ENCODE data around the gene PLXNA2.

The PLXNA2 gene

DNA sequence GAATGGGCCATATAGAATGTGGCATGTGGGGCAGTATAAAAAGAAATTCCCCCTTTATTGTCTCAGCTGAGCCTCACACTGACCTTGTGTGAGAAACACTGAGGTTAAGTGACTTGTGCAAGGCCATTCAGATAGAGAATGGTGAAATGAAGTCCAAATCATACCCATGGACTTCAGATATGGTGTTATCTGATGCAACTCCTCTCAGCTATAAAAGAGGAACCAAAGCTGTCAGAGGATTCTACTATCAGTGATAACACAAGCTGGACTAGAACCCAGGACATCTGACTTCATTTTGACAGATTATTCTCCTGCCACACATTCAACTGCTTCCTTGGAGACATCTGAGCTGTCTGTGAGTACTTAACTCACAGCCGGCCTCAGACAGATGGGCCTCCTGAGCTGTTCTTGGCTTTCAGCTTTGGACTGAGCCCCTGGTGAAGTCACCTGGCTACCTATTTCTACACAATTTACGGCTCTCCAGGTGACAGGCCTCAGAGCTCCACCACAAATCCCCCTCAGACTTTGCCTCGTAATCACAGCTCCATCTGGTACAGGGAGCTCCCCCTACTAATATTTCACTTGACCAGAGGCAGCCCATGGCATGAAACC lies 104.6 kb downstream of the PLXNA2 start:
- TF ChIP-seq, protein P1, sequence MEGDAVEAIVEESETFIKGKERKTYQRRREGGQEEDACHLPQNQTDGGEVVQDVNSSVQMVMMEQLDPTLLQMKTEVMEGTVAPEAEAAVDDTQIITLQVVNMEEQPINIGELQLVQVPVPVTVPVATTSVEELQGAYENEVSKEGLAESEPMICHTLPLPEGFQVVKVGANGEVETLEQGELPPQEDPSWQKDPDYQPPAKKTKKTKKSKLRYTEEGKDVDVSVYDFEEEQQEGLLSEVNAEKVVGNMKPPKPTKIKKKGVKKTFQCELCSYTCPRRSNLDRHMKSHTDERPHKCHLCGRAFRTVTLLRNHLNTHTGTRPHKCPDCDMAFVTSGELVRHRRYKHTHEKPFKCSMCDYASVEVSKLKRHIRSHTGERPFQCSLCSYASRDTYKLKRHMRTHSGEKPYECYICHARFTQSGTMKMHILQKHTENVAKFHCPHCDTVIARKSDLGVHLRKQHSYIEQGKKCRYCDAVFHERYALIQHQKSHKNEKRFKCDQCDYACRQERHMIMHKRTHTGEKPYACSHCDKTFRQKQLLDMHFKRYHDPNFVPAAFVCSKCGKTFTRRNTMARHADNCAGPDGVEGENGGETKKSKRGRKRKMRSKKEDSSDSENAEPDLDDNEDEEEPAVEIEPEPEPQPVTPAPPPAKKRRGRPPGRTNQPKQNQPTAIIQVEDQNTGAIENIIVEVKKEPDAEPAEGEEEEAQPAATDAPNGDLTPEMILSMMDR (IDR thresholded peaks at IDR 0.05; ENCODE audit: unreplicated experiment in 3 of 3): no peak
- Mint-ChIP-seq H3K4me3 (no peak overlapping the region), H3K9me3 (no peaks in the 10 kb centered on the region), H3K27me3 (ENCODE audit: low read depth) (no peaks in the 10 kb centered on the region), H3K27ac (peak overlapping the region in 2 of 3 experiments; percentile 95 to 97), H3K4me1 (peaks cover 83% of the 10 kb centered on the region), H3K36me3 (ENCODE audit: low read depth) (peaks cover 11% of the 10 kb centered on the region)

DNA sequence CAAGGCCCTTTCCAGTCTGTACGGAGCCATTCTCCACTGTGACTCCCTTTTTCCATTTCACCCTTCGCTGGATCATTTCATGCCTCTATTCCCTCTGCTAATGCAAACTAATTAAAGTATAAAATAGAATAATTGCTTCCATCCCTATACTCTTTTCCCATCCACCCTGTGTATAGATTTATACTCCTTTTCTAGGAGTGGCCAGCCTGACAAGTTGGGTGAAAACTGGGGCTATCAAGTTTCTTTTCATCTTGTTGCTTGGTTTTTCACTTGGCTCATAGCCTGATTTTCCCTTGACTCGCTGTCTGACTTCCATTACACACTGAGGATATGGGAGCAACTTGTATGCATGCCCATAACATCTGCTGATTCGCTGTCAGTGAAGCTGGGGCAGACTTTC lies 107.0 kb downstream of the PLXNA2 start:
- TF ChIP-seq, protein P1 (IDR thresholded peaks at IDR 0.05; ENCODE audit: unreplicated experiment in 3 of 3): no peak
- H3K27ac Mint-ChIP-seq: peak overlapping the region; percentile 45 to 90 (median 51)
- peak overlapping the region in 1 of 3 experiments; percentile 19 for H3K4me3 Mint-ChIP-seq
- H3K9me3 Mint-ChIP-seq: no peaks in the 10 kb centered on the region
- H3K27me3 Mint-ChIP-seq (ENCODE audit: low read depth): peaks cover 3% of the 10 kb centered on the region
- H3K36me3 Mint-ChIP-seq (ENCODE audit: low read depth): peaks cover 11% of the 10 kb centered on the region
- H3K4me1 Mint-ChIP-seq: peaks cover 84% of the 10 kb centered on the region

DNA sequence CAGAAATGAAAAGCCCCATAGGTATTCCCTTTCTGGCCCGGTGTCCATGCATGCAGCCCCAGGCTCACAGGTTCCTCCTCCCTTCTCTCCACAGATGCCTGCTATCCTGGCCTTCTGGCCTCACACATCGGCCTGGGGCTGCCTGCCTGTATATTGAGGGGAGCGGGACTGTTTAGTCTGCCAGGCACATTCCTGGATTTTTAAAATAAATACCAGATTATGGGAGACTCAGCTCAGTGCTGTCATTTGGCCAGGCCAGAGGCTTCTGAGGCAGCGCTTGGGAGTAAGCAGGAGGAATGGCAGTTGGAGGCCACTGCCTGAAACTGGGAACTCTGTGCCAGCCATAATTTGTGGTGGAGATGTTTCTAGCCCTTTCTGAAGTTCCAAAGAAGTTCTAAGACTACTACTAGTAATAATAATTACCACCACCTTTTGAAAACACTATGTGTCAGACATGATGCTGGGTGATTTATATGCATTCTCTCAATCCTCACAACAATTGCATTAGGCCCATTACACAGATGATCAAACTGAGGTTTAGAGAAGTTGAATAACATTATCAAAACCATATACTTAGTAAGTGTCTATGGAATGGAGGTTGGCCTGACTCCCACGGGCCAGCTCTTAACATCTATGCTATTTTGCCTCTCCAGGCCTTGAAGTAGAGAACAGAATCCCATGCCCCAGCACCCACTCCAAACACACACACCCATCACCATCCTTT lies 107.6 kb downstream of the PLXNA2 start:
- peaks cover 10% of the 10 kb centered on the region for H3K36me3 Mint-ChIP-seq (ENCODE audit: low read depth)
- H3K4me3 Mint-ChIP-seq: peak overlapping the region in 1 of 3 experiments; percentile 19
- no peaks in the 10 kb centered on the region for H3K9me3 Mint-ChIP-seq
- TF ChIP-seq, protein P1 (IDR thresholded peaks at IDR 0.05; ENCODE audit: unreplicated experiment in 3 of 3): no peak
- peaks cover 8% of the 10 kb centered on the region for H3K27me3 Mint-ChIP-seq (ENCODE audit: low read depth)
- H3K27ac Mint-ChIP-seq: peak overlapping the region; percentile 48 to 90 (median 51)
- peaks cover 84% of the 10 kb centered on the region for H3K4me1 Mint-ChIP-seq

DNA sequence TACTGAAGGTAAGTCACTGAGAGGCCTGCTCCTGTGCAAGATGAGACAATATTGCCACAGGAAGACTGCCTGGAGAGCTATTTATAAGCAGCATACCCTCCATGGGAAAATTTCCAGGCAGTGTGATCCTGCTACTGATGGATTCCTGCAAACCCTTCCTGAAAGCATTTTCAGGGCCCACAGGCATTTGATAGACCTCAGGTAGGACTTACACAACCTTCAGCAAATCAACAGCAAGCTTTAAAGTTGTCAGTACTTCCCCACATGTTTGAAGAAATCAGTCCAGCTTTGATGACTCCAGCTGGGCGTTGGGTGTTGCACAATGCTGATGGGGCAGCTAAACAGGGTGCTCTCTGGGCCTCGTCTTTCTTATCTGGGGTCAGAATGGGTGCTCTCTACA lies 108.8 kb downstream of the PLXNA2 start:
- Mint-ChIP-seq H3K9me3 (no peaks in the 10 kb centered on the region), H3K4me1 (peaks cover 84% of the 10 kb centered on the region), H3K36me3 (ENCODE audit: low read depth) (peaks cover 5% of the 10 kb centered on the region), H3K27me3 (ENCODE audit: low read depth) (peaks cover 18% of the 10 kb centered on the region), H3K27ac (peak overlapping the region; percentile 72 to 90 (median 90)), H3K4me3 (peak overlapping the region in 2 of 3 experiments; percentile 22 to 61)
- TF ChIP-seq, protein P1 (IDR thresholded peaks at IDR 0.05; ENCODE audit: unreplicated experiment in 3 of 3): no peak

DNA sequence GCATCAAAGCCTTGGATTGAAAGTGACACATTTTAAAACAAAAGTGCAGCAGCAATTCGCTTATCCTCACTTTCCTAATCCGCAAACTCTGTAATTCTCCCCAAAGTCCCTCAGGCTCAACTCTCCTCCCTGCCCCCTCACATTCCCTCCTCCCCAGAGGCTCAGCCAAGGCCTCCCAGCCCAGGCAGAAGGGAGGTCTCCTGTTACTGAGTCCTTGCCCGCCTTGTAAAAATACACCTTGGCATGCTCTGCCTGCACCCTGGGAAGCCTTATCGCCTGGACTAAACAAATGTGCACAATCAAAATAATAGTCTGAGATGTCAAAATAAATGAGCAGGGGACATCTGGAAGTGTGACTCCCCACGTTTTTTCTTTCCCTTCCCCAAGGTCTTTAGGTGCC lies 109.7 kb downstream of the PLXNA2 start:
- H3K27ac Mint-ChIP-seq: peak overlapping the region; percentile 72 to 90 (median 90)
- TF ChIP-seq, protein P1 (IDR thresholded peaks at IDR 0.05; ENCODE audit: unreplicated experiment in 3 of 3): no peak
- H3K4me3 Mint-ChIP-seq: peak overlapping the region in 1 of 3 experiments; percentile 15
- peaks cover 87% of the 10 kb centered on the region for H3K4me1 Mint-ChIP-seq
- peaks cover 22% of the 10 kb centered on the region for H3K27me3 Mint-ChIP-seq (ENCODE audit: low read depth)
- H3K36me3 Mint-ChIP-seq (ENCODE audit: low read depth): no peaks in the 10 kb centered on the region
- no peaks in the 10 kb centered on the region for H3K9me3 Mint-ChIP-seq

Measured in nephron (organoid).